ENCODE results near the gene ATXN1.

DNA sequence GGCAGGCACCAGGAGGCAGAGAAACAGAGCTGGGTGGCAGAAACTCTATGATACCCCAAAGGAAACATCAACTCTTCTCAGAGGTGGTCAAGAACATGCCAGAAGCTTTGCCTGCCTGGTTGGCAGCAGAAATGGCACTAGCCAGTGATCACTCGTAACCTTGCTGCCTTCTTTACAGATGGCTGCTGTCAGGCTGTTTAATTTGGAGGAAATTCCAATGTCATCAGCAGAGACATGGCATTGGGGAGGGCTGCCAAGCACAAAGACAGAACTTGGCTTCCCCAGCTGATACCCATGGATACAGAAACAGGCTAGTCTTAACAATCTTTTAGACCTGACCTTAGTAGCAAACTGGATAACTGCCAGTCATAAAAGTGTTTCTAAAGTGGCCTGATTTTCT, 369.2 kb downstream of the ATXN1 start:
- TF ChIP-seq, protein P1, sequence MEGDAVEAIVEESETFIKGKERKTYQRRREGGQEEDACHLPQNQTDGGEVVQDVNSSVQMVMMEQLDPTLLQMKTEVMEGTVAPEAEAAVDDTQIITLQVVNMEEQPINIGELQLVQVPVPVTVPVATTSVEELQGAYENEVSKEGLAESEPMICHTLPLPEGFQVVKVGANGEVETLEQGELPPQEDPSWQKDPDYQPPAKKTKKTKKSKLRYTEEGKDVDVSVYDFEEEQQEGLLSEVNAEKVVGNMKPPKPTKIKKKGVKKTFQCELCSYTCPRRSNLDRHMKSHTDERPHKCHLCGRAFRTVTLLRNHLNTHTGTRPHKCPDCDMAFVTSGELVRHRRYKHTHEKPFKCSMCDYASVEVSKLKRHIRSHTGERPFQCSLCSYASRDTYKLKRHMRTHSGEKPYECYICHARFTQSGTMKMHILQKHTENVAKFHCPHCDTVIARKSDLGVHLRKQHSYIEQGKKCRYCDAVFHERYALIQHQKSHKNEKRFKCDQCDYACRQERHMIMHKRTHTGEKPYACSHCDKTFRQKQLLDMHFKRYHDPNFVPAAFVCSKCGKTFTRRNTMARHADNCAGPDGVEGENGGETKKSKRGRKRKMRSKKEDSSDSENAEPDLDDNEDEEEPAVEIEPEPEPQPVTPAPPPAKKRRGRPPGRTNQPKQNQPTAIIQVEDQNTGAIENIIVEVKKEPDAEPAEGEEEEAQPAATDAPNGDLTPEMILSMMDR (conservative IDR thresholded peaks at IDR 0.05; ENCODE audit: low read depth, low read length) = no peak
- TF ChIP-seq EZH2 (IDR thresholded peaks at IDR 0.05; ENCODE audit: low read length, unreplicated experiment) = no peak

All from PC-3 (cell line).